NT2/D1 (cell line): ENCODE results near the gene AP3B1.

Source experiments
- SUZ12 ChIP-seq: IDR thresholded peaks from 2 replicates; pipeline ENCODE4 v1.6.1; 2011; ENCODE audit not compliant: insufficient read length, insufficient read depth; ENCODE audit errors: extremely low read depth
- ZNF274 ChIP-seq: IDR thresholded peaks from 2 replicates; pipeline ENCODE4 v1.6.1; 2011; ENCODE audit warnings: mild to moderate bottlenecking, low read depth, low read length

GRCh38 chr5:78116167-78116566 lies 178.3 kb downstream of the AP3B1 start:
- TF ChIP-seq SUZ12 (no peak), ZNF274 (no peak)
